Right ventricle myocardium superior (tissue), 1 donor: Measurements from ENCODE around the gene TMEM86B. TPM values are rescaled to one million over a fixed set of nuclear protein-coding genes. Genes with fewer than 3 reads are reported as not detected.

Experiments used
- ATAC-seq: fragments of 200-7000 bp; cut with Tn5 transposase; one replicate; pipeline ENCODE4 v1.9.1; 2020; ENCODE audit warnings: mild to moderate bottlenecking; ENCODE audit not compliant: poor library complexity
- DNase-seq: peaks from one replicate; pipeline ENCODE4 v3.0.0-alpha.2; 2020
- intact Hi-C: fragments of 100-400 bp; cut with DNase I; formaldehyde crosslinking; loops from one replicate; pipeline ENCODE4 v1.11.2; 2022
- total RNA-seq: library from RNA; stranded (reverse); fragmentation: NEBNext Ultra II Directional; extraction: Animal tissue kit (Norgen Biotek cat#: 25700); gene quantifications from one replicate; pipeline ENCODE4 v1.2.1, GENCODE V29; 2021
- donor health status: DM: no; HTN: yes; CAD: no; lungs with severe emphysema.

The TMEM86B gene
- total RNA-seq, 1 donor from 2014 or later = 2.3 TPM

- peak; percentile 98 for DNase-seq
- intact Hi-C loops = no loop called here
- ATAC-seq = peak; percentile 95
Measured at GRCh38 chr19:55258828-55259539, 30.4 kb upstream of the TMEM86B start, which contains the start of gene PPP6R1. Gene PPP6R1, minus strand, starts transcription at chr19:55259017. Its CDS starts 11,914 bp downstream, at chr19:55247103.

GRCh38 chr19:55258476-55258827 is 29.9 kb upstream of the TMEM86B start:
- no peak for DNase-seq
- intact Hi-C loops = no loop called here
- peak; percentile 17 for ATAC-seq

DNA sequence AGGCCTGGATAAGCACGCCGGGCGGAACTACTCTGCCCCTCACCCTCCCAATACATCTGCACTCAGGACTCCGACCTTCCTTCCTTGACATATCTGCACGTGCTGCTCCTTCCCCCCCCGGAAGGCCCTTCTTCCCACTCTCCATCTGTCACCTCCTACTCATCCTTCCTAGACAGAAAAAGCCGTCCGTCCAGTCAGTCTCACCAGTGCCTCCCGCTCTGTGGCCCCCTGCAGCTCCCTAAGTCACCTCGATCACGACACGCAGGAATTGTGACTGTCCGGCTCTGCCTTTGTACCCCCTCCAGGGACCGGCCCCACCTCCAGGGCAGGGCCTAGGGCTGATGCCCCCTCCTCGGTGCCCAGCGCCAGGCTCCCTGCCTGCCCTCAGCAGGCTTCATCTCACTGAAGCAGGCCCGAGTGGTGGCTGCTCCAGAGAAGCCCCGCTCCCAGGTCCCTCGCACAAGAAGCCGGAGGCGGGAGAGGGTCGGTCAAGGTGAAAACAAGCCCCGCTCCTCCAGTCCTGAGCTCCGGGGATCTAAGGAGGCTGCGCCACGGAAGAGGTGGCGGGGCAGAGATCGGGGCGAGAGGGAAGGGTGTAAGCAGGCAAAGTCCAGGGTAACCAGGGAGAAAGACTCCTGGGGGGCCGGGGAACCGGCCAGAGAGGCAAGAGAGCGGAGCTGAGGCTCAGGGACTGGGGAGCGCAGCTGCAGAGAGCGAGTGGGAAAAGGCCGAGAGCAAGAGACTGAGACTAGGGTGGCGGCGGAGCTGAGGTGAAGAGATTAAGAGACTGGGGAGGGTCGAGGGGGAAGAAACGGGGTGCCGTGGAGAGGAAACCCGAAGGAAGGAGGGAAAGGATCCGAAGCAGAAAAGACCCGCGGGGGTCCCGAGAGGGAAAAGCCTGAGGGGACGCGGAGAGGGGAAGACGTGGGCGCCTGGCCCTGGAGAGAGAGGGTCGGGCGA is 29.2 kb upstream of the TMEM86B start:
- intact Hi-C loops = no loop called here
- no peak for DNase-seq
- ATAC-seq = no peak

GRCh38 chr19:55256562-55257460 is 28.2 kb upstream of the TMEM86B start:
- intact Hi-C loops = no loop called here
- ATAC-seq (no peak), DNase-seq (no peak)

DNA sequence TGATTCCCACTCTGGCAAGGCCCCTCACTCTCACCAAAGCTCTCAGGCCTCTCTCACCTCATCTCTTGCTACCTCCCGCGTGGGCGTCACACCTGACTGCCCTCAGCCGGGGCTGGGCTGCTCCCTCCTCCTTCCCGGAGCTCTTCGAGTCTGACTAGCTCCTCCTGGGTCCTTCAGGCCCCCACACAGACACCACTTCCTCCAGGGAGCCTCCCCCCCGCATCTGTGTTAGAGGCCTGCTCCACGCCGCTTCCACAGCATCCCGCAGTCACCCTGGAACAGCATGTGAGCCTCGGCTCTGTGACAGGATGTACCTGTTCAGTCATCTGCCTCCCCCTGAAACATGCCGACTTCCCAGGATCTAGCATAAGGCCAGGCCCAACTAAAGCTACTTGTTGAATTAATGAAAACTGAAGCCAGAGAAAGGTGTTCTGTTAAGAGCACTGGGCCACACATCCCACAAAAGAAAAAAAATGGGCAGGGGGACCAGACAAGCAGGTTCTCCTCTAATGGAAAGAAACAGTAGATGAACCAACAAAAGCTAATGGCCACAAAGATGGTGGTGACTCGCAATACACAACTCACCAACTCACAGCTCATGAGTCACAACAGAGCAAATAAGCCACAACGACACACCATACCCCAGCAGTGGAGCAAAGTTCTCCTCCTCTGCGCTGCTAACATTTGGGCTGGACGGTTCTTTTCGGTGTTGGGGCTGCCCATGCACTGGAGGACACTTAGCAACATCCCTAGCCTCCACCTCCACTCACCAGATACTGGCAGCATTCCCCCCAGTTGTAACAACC is 27.3 kb upstream of the TMEM86B start:
- ATAC-seq = no peak
- no peak for DNase-seq
- intact Hi-C loops = no loop called here

DNA sequence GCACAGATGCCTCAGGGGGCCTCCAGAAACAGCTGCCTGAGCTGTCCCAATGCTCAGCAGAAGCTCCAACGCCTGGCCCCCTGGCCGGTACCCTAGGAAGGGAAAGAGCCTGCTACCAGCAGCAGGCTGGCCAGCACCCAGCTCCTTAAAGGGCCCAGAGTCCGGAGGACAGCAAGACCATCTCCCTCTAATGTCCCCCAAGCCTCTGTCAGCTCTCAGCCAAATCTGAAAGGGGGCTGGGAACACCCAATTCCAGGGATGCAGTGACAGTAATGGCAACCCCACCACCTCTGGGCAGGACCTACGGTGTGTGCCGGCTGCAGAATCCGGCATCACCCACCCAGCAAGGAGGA is 26.0 kb upstream of the TMEM86B start:
- no peak for DNase-seq
- ATAC-seq = no peak
- intact Hi-C loops = no loop called here

GRCh38 chr19:55253842-55254624 is 25.5 kb upstream of the TMEM86B start:
- peak; percentile 62 for DNase-seq
- intact Hi-C loops = no loop called here

GRCh38 chr19:55252760-55253663 is 24.4 kb upstream of the TMEM86B start:
- intact Hi-C loops = no loop called here
- ATAC-seq (no peak), DNase-seq (no peak)

More at GRCh38 chr19:55253842-55254624, 25.5 kb upstream of the TMEM86B start:
- no peak for ATAC-seq

GRCh38 chr19:55251341-55252081 is 22.9 kb upstream of the TMEM86B start:
- DNase-seq (no peak), ATAC-seq (no peak)
- intact Hi-C loops = no loop called here

DNA sequence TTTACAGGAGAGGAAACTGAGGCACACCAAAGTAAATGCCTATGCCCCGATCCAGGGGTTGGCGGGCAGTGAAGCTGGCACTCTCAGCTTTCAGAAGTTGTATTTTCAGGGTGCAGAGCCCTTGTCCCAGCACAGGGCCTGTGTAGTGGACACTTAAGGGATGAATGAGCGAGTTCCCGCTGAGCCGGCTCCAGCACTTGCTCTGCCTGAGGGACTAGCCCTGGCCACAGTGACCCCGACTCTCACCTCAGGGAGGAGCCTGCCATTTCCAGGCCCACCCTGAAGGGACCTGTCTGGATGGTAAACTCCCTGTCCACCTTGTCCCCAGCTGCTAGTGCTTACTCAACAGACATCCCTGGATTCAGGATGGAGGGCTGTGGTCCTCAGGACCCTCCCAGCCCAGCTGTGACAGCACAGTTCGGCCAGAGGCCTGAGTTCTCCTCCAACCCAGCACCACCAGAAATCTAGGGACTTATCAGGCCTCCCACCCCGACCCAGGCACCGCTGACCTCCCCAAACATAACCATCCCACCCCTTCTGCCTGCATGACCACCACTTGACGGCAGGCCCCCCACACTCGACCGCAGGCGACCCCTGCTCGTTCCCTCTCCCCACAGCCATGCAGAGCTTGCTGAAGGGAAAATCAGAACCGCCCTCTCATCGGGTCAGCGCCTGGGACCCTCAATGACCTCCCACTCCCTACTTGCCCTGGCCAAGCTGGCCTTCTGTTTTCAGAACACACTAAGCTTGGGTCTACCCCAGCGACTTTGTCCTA is 21.9 kb upstream of the TMEM86B start:
- intact Hi-C loops = no loop called here
- DNase-seq (no peak), ATAC-seq (no peak)

DNA sequence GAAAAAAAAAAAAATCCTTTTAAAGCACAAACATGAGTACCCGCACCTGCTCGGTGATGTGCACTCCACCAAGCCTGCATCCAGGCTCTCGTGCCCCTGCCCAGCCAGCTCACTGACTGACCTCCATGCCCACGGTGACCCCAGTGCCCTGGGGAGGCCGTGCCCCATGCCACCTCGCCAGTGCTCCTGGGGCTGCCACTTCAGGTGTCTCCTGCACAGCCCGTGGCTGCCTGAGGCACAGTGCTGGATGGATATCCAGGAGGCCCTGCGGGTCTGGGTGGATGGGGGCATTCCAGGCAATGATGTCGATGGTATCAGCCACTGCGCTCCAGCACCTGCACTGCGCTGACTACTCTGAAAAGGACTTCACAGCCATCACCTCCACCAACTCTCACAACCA is 21.3 kb upstream of the TMEM86B start:
- DNase-seq (no peak), ATAC-seq (no peak)
- intact Hi-C loops = no loop called here

DNA sequence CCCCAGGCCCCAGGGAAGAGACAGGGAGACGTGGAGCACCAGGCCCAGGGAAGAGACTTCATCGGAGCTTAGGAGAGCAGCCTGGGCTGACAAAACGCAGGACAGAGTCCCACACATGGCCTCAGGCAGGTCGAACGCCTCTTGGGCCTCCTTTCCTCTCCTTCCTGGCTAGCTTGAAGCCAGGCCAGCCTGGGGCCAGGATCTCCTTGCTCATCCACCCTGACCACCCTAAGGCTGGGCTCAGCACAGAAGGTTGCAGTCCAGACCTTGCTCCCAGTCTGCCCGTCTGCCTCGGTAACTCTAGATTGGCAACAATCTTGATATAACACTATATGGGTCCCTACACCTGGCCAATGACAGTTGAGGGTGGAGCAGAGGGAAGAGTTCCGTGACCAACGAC is 20.1 kb upstream of the TMEM86B start:
- intact Hi-C loops = no loop called here
- ATAC-seq (no peak), DNase-seq (no peak)

GRCh38 chr19:55248166-55248675 is 19.7 kb upstream of the TMEM86B start:
- no peak for DNase-seq
- intact Hi-C loops = no loop called here
- ATAC-seq = no peak

DNA sequence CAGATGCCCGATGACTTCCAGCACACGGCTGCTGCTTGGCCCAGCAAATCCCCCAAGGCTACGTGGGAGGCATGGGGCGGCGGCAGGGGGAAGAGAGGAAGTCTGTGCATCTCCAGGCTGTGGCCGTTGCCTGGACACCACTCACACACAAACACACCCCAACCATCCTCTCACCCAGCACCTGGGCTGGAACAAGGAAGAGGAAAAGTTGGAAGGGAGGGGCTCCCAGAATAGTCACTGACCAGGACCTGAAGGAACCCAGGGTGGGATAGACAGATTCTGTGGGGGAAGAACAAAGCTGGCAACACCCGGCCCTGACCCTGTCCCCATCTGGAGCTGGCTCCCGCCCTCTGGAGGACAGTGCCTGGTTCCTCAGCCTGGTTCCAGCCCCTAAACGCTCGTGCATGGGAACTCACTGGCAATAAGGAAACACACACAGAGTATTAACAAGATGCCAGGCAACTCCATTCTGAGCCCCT is 19.1 kb upstream of the TMEM86B start:
- DNase-seq = peak; percentile 70
- intact Hi-C loops = no loop called here
- peak; percentile 72 for ATAC-seq
